Measurements from ENCODE around the gene NFYC. TPM values are rescaled to one million over a fixed set of nuclear protein-coding genes. Genes with fewer than 3 reads are reported as not detected.
A peak's percentile ranks its signal among the peaks of the same experiment; 100 is the strongest.

NFYC gene
- total and polyA plus RNA-seq, 11 donors = 45.2 to 82.8 (median 66.1) TPM

DNA sequence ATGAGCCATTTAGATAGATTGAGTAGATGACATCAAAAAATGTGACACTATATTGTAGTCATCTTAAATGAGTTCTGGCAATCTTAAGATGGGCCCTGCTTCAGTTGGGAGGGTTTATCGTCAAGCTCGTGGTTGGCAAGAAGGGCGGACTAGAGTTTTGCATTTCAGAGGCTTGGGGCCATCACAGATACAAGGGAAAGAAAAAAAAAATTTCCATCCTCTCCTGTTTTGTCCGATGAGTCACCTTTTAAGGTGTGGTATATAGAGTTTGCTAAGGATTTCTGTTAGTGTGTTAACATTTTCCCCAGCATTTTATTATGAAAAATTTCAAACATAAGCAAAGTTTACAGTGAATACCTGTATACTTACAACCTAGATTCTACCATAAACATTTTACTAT, 60.3 kb downstream of the NFYC start:
- H3K4me3 ChIP-seq = no peak overlapping the region
- H3K9me3 ChIP-seq = no peaks in the 10 kb centered on the region
- no peaks in the 10 kb centered on the region for H3K27me3 ChIP-seq
- DNase-seq = no peak
- 64 to 81% (median 76%) methylated on average over 4 of the region's 4 CpGs for WGBS, 4 donors
- intact Hi-C loops (cut with DNase I) = no loop called here
- H3K36me3 ChIP-seq = peaks cover 0 to 100% (median 97%) of the 10 kb centered on the region in 9 donors
- ATAC-seq = no peak
- no peak overlapping the region for H3K27ac ChIP-seq
- no peak for TF ChIP-seq POLR2A (IDR thresholded peaks at IDR 0.05)
- TF ChIP-seq, protein P1, sequence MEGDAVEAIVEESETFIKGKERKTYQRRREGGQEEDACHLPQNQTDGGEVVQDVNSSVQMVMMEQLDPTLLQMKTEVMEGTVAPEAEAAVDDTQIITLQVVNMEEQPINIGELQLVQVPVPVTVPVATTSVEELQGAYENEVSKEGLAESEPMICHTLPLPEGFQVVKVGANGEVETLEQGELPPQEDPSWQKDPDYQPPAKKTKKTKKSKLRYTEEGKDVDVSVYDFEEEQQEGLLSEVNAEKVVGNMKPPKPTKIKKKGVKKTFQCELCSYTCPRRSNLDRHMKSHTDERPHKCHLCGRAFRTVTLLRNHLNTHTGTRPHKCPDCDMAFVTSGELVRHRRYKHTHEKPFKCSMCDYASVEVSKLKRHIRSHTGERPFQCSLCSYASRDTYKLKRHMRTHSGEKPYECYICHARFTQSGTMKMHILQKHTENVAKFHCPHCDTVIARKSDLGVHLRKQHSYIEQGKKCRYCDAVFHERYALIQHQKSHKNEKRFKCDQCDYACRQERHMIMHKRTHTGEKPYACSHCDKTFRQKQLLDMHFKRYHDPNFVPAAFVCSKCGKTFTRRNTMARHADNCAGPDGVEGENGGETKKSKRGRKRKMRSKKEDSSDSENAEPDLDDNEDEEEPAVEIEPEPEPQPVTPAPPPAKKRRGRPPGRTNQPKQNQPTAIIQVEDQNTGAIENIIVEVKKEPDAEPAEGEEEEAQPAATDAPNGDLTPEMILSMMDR (IDR thresholded peaks at IDR 0.05) = no peak
- peaks cover 0 to 26% (median 4%) of the 10 kb centered on the region in 12 donors for H3K4me1 ChIP-seq

DNA sequence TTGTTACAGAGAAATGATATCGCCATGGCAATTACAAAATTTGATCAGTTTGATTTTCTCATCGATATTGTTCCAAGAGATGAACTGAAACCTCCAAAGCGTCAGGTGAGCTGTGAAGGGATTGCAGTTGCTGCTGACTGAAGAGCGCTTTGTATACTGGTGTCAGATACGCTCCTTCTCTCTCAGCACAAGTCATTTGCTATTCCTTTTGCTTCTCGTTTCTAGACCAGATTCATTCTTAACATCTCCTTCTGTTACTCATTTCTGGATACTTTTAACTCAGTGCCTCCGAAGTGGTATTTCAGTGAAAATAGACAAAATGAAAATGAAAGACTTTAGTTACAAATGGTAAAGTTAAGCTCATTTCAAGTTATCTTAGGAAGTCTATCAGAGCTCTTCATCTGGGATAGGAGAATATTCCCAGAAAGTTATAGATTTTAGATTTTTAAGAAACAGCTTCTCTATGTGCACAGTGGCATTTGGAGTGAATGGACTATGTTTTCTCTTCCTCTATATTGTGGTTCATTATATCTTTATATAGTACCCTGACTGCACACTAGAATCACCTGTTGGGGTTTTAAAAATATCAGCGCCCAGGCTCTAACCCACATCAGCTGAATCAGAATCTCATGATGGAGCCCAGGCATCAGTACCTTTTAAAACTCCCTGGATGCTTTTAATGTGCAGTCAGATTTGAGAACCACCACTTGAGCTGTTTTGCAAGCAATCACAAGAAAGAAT, 61.8 kb downstream of the NFYC start:
- ATAC-seq (no peak), DNase-seq (no peak)
- intact Hi-C loops (cut with DNase I) = no loop called here
- Histone ChIP-seq H3K27me3 (no peaks in the 10 kb centered on the region), H3K27ac (peak overlapping the region in 1 of 12 donors; percentile 4), H3K4me3 (no peak overlapping the region), H3K4me1 (peaks cover 0 to 27% (median 6%) of the 10 kb centered on the region in 12 donors), H3K9me3 (no peaks in the 10 kb centered on the region), H3K36me3 (peaks cover 0 to 100% (median 99%) of the 10 kb centered on the region in 9 donors)
- no peak for TF ChIP-seq POLR2A (IDR thresholded peaks at IDR 0.05)
- TF ChIP-seq, protein P1 (IDR thresholded peaks at IDR 0.05) = no peak
- WGBS, 4 donors = 90 to 92% (median 92%) methylated on average over 8 of the region's 8 CpGs

DNA sequence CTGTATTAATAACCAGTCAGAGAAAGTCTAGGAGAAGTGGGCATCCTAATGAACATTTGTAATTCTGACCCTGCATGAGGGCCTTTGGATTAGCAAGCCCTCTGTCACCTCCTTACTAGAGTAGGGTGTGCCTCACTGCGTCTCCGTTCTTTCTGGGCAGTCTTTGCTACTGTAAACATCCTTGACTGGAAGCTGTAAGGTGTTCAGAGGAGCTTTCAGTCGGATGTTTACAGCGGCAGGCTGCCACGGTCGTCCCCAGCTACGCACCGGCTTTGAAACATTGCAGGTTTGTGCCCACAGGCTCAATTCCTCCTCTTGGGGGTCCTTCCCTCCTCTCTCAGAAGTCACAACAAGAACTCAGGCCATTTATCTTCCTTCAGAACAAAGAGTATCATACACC, 62.7 kb downstream of the NFYC start:
- ATAC-seq = no peak
- H3K27ac ChIP-seq = peak overlapping the region in 1 of 12 donors; percentile 27
- H3K36me3 ChIP-seq = peaks cover 0 to 100% (median 99%) of the 10 kb centered on the region in 9 donors
- H3K4me1 ChIP-seq = peaks cover 0 to 33% (median 6%) of the 10 kb centered on the region in 12 donors
- intact Hi-C loops (cut with DNase I) = no loop called here
- 84 to 92% (median 89%) methylated on average over 8 of the region's 8 CpGs for WGBS, 4 donors
- DNase-seq = no peak
- no peaks in the 10 kb centered on the region for H3K27me3 ChIP-seq
- H3K9me3 ChIP-seq = no peaks in the 10 kb centered on the region
- H3K4me3 ChIP-seq = no peak overlapping the region
- no peak for TF ChIP-seq POLR2A (IDR thresholded peaks at IDR 0.05)
- TF ChIP-seq, protein P1 (IDR thresholded peaks at IDR 0.05) = no peak

DNA sequence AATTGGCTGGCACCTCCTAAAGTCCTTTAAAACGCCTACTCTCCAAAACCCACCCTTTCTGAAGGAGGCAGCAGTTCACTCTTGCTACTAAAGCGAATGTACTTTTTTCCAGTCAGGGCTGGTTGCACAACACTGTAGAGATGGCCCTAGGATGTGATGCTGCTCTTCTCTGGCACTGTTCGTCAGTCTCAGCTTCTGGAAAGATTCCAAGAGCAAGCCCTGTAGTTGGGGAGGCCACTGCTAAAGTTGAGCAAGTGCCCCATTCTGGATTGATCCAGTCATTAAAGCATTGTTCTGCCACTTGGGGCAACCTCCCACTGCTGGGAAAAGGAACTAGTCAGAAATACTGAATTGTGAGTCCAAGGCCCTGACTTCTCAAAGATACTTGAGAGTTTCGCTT, 63.6 kb downstream of the NFYC start:
- Histone ChIP-seq H3K4me3 (no peak overlapping the region), H3K27ac (peak overlapping the region in 3 of 12 donors; percentile 17 to 52 (median 33)), H3K9me3 (no peaks in the 10 kb centered on the region), H3K4me1 (peaks cover 0 to 33% (median 6%) of the 10 kb centered on the region in 12 donors), H3K27me3 (no peaks in the 10 kb centered on the region), H3K36me3 (peaks cover 0 to 100% (median 99%) of the 10 kb centered on the region in 9 donors)
- DNase-seq = no peak
- ATAC-seq = peak in 3 of 4 donors; percentile 58 to 79 (median 78)
- TF ChIP-seq POLR2A (IDR thresholded peaks at IDR 0.05) = no peak
- TF ChIP-seq, protein P1 (IDR thresholded peaks at IDR 0.05) = no peak
- 50 to 67% (median 65%) methylated on average over 4 of the region's 4 CpGs for WGBS, 4 donors
- intact Hi-C loops (cut with DNase I) = no loop called here

All from heart left ventricle (tissue), 16 donors.